SK-N-SH (cell line): ENCODE measurements around the gene LRIT3.

Experiments used
- CHD2 ChIP-seq: fragments of 150-350 bp; IDR thresholded peaks from 2 replicates; pipeline ENCODE4 v1.6.1; 2018; ENCODE audit warnings: low read length; ENCODE audit not compliant: partially characterized antibody
- MEF2A ChIP-seq: IDR thresholded peaks from 2 replicates; pipeline ENCODE4 v1.4.0; 2012; ENCODE audit warnings: low read depth, borderline replicate concordance

GRCh38 chr4:109872065-109872464 lies 24.2 kb downstream of the LRIT3 start:
- TF ChIP-seq CHD2, result no peak
- no peak for TF ChIP-seq MEF2A
